Peyer's patch (tissue), 4 donors: ENCODE results near the gene FAM187B. TPM values are rescaled to one million over a fixed set of nuclear protein-coding genes. Genes with fewer than 3 reads are reported as not detected.

Experiments used
- DNase-seq, 3 donors: peaks; one replicate each; pipeline ENCODE4 v3.0.0-alpha.2; 2017 to 2019
- H3K27ac ChIP-seq, 4 donors: fragments of 200-600 bp; sonication (generic); one replicate each; pipeline ENCODE4 v1.5.1; 2016 to 2019
- H3K27me3 ChIP-seq, 2 donors: fragments of 200-600 bp; sonication (generic); one replicate each; pipeline ENCODE4 v1.5.1; 2019
- H3K36me3 ChIP-seq, 3 donors: fragments of 200-600 bp; sonication (generic); one replicate each; pipeline ENCODE4 v1.5.1; 2016 to 2019
- H3K4me1 ChIP-seq, 4 donors: fragments of 200-600 bp; sonication (generic); one replicate each; pipeline ENCODE4 v1.5.1; 2016 to 2019
- H3K4me3 ChIP-seq, 4 donors: fragments of 200-600 bp; sonication (generic); 1 replicate in 3 of 4; 2 replicates in 1 of 4; pipeline ENCODE4 v1.5.1; 2016 to 2019; ENCODE audit warnings: mild to moderate bottlenecking in 1 of 4
- H3K9me3 ChIP-seq, 4 donors: fragments of 200-600 bp; sonication (generic); one replicate each; pipeline ENCODE4 v1.5.1; 2016 to 2019; ENCODE audit warnings: mild to moderate bottlenecking in 1 of 4
- POLR2A ChIP-seq, 2 donors: fragments of 450-650 bp; IDR thresholded peaks; one replicate each; pipeline ENCODE4 v1.5.1; 2017; ENCODE audit warnings: antibody characterized with exemption in 2 of 2, mild to moderate bottlenecking in 2 of 2, moderate library complexity in 2 of 2
- total RNA-seq, 4 donors: library from RNA; depleted of rRNA; stranded (reverse); fragments of >200 nt; gene quantifications; one replicate each; pipeline ENCODE4 v1.1.0, GENCODE V29; 2016
- TF ChIP-seq, protein P1 (sequence below), 6 experiments: fragments of 450-650 bp in 4 of 6; fragments of 200-600 bp in 2 of 6; sonication (generic) in 1 of 6; IDR thresholded peaks; one replicate each; pipeline ENCODE4 v1.5.1; 2017 to 2019; ENCODE audit warnings: antibody characterized with exemption in 6 of 6, mild to moderate bottlenecking in 3 of 6, moderate library complexity in 1 of 6

FAM187B gene
- total RNA-seq, 4 donors from 2014 or later = not detected

DNA sequence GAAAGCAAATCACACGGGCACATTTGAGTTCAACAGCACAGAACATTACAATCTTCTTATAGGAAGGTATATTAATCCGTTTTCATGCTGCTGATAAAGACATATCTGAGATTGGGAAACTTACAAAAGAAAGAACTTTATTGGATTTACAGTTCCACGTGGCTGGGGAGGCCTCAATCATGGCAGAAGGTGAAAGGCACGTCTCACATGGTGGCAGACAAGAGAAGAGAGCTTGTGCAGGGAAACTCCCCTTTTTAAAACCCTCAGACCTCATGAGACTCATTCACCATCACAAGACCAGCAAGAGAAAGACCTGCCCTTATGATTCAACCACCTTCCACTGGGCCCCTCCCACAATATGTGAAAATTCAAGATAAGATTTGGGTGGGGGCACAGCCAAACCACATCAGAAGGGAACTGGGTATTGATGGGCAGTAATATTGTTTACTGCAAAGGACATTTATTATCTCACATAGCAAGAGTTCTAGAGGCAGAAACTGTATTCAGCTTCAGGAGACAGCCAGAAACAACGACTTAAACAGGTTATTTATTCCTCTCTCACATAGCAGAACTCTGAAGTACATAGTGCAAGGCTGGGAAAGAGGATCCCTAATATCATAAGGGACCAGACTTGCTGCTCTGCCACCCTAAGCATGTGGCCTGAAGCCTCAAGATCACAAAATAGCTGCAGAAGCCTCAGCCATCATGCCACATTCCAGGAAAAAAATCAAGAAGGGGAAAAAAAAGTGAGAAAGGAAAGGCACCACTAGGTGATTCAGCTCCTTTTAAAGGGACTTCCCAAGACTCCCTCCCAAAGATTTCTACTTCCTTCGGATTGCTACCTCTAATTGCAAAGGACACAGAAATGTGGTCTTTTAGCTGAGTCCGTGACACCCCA lies 50.9 kb downstream of the FAM187B start:
- H3K4me3 ChIP-seq = no peak overlapping the region
- no peaks in the 10 kb centered on the region for H3K36me3 ChIP-seq
- H3K27ac ChIP-seq = no peak overlapping the region
- H3K4me1 ChIP-seq = no peaks in the 10 kb centered on the region
- H3K9me3 ChIP-seq = no peaks in the 10 kb centered on the region
- TF ChIP-seq, protein P1, sequence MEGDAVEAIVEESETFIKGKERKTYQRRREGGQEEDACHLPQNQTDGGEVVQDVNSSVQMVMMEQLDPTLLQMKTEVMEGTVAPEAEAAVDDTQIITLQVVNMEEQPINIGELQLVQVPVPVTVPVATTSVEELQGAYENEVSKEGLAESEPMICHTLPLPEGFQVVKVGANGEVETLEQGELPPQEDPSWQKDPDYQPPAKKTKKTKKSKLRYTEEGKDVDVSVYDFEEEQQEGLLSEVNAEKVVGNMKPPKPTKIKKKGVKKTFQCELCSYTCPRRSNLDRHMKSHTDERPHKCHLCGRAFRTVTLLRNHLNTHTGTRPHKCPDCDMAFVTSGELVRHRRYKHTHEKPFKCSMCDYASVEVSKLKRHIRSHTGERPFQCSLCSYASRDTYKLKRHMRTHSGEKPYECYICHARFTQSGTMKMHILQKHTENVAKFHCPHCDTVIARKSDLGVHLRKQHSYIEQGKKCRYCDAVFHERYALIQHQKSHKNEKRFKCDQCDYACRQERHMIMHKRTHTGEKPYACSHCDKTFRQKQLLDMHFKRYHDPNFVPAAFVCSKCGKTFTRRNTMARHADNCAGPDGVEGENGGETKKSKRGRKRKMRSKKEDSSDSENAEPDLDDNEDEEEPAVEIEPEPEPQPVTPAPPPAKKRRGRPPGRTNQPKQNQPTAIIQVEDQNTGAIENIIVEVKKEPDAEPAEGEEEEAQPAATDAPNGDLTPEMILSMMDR (IDR thresholded peaks at IDR 0.05) = no peak
- no peak for TF ChIP-seq POLR2A (IDR thresholded peaks at IDR 0.05)
- H3K27me3 ChIP-seq = no peaks in the 10 kb centered on the region
- DNase-seq = peak in 1 of 3 donors; percentile 9

DNA sequence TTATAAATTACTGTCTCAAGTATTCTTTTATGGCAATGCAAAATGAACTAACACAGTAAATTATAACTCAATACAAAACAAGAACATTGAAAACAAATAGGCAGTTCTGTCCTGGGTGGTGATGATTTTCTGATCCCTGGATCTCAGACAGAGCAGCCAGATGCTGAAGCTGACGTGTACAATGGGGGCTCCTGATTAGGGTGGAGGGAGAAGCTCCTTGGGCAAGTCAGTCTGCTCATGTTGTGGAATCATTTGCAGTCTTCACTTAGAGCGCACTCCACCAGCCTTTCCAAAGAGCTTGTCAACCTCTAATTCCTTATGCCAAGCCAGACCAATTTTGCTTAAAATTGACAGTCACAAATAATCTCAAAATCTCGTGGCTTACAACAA lies 52.4 kb downstream of the FAM187B start:
- no peak for TF ChIP-seq POLR2A (IDR thresholded peaks at IDR 0.05)
- TF ChIP-seq, protein P1 (IDR thresholded peaks at IDR 0.05) = no peak
- H3K27me3 ChIP-seq = no peaks in the 10 kb centered on the region
- H3K9me3 ChIP-seq = no peaks in the 10 kb centered on the region
- no peaks in the 10 kb centered on the region for H3K36me3 ChIP-seq
- no peak overlapping the region for H3K27ac ChIP-seq
- no peak overlapping the region for H3K4me3 ChIP-seq
- H3K4me1 ChIP-seq = no peaks in the 10 kb centered on the region
- DNase-seq = no peak

Other genes starting within 250 kb of the FAM187B start
- 100 to 1,000 TPM in 1 of 4 donors, 10 to 100 TPM in 2, 1 to 10 TPM in 1; 6.0 to 135 (median 61.6) TPM for gene GRAMD1A, start 228.4 kb downstream of the FAM187B start, total RNA-seq
- gene SCN1B, start 198.3 kb downstream of the FAM187B start, total RNA-seq = 1 to 10 TPM; 2.8 to 9.1 (median 5.1) TPM
- 1 to 10 TPM in 1 of 4 donors, under 1 TPM in 1, not detected in 2; 0.67 to 1.4 TPM for gene HPN, start 187.0 kb downstream of the FAM187B start, total RNA-seq
- gene FXYD3, start 112.9 kb downstream of the FAM187B start, total RNA-seq = 1,000 to 10,000 TPM in 3 of 4 donors, 10 to 100 TPM in 1; 33.0 to 1,418 (median 1,063) TPM
- 10 to 100 TPM in 2 of 4 donors, 1 to 10 TPM in 2; 6.1 to 37.3 (median 14.4) TPM for gene LGI4, start 93.7 kb downstream of the FAM187B start, total RNA-seq
- 10 to 100 TPM in 2 of 4 donors, not detected in 2; 12.3 to 12.7 TPM for gene FXYD1, start 89.9 kb downstream of the FAM187B start, total RNA-seq
- not detected for gene FXYD7, start 85.5 kb downstream of the FAM187B start, total RNA-seq
- 10 to 100 TPM in 3 of 4 donors, 1 to 10 TPM in 1; 6.0 to 67.7 (median 22.2) TPM for gene FXYD5, start 74.0 kb downstream of the FAM187B start, total RNA-seq
- 100 to 1,000 TPM in 3 of 4 donors, 10 to 100 TPM in 1; 28.9 to 214 (median 188) TPM for gene LSR, start 20.3 kb upstream of the FAM187B start, total RNA-seq
- gene USF2, start 40.2 kb upstream of the FAM187B start, total RNA-seq = 100 to 1,000 TPM; 112 to 201 (median 142) TPM
- gene HAMP, start 53.8 kb upstream of the FAM187B start, total RNA-seq = not detected
- 1 to 10 TPM in 1 of 4 donors, not detected in 3; 3.8 TPM for gene MAG, start 63.4 kb upstream of the FAM187B start, total RNA-seq
- 100 to 1,000 TPM in 1 of 4 donors, 10 to 100 TPM in 2, not detected in 1; 10.9 to 207 (median 15.7) TPM for gene CD22, start 100.4 kb upstream of the FAM187B start, total RNA-seq
- gene FFAR1, start 119.2 kb upstream of the FAM187B start, total RNA-seq = 1 to 10 TPM in 1 of 4 donors, under 1 TPM in 1, not detected in 2; 0.66 to 1.6 TPM
- 1 to 10 TPM in 1 of 4 donors, not detected in 3; 1.1 TPM for gene FFAR3, start 129.7 kb upstream of the FAM187B start, total RNA-seq
- under 1 TPM in 1 of 4 donors, not detected in 3; 0.70 TPM for gene GPR42, start 142.3 kb upstream of the FAM187B start, total RNA-seq
- 1 to 10 TPM in 2 of 4 donors, under 1 TPM in 1, not detected in 1; 0.80 to 1.8 (median 1.0) TPM for gene FFAR2, start 219.5 kb upstream of the FAM187B start, total RNA-seq